ENCODE results near the gene ARHGAP1.

- no peak for TF ChIP-seq CTCF (IDR thresholded peaks at IDR 0.05)
- TF ChIP-seq POLR2A (IDR thresholded peaks at IDR 0.05), result no peak
These were observed 37.3 kb upstream of the ARHGAP1 start for GRCh38 chr11:46737699-46738098.

Data from right lobe of liver (tissue), 4 donors.